PC-3 (cell line): ENCODE results near the gene LRRC51. TPM values are rescaled to one million over a fixed set of nuclear protein-coding genes. Genes with fewer than 3 reads are reported as not detected.

Experiments used
- ATAC-seq: fragments of 200-7000 bp; cut with Tn5 transposase; 2 replicates; pipeline ENCODE4 v1.9.1; 2020; ENCODE audit warnings: mild to moderate bottlenecking, moderate library complexity
- BruUV-seq: library from RNA; stranded (reverse); fragments of 400-500 nt; replicated peaks from 2 replicates; lab custom pipeline; 2021; lab: Mats Ljungman, UMichigan
- CTCF ChIA-PET: fragments of 300-600 bp; sonication (Branson Sonifier 250); formaldehyde crosslinking; loops from one replicate; lab custom pipeline; 2022; ENCODE audit warnings: antibody characterized with exemption; lab: Charles Lee
- POLR2A ChIA-PET: fragments of 300-600 bp; sonication (Branson Sonifier 250); formaldehyde crosslinking; loops from one replicate; lab custom pipeline; 2022; ENCODE audit warnings: antibody characterized with exemption; ENCODE audit not compliant: unreplicated experiment; lab: Charles Lee
- DNase-seq: peaks from one replicate; pipeline ENCODE4 v3.0.0-alpha.2; 2015
- H2AFZ ChIP-seq: fragments of 300-600 bp; sonication (generic); 2 replicates; pipeline ENCODE4 v1.6.0; 2016; ENCODE audit warnings: antibody characterized with exemption, low read length
- H3F3A ChIP-seq: fragments of 300-600 bp; sonication (generic); one replicate; pipeline ENCODE4 v1.6.0; 2017; ENCODE audit warnings: antibody characterized with exemption, low read length, control low read depth, mild to moderate bottlenecking; ENCODE audit not compliant: unreplicated experiment
- H3K27ac ChIP-seq: fragments of 300-600 bp; sonication (generic); 2 replicates; pipeline ENCODE4 v1.5.1; 2016; ENCODE audit warnings: mild to moderate bottlenecking, low read length
- H3K27me3 ChIP-seq: fragments of 300-600 bp; sonication (generic); 2 replicates; pipeline ENCODE4 v1.6.1; 2016; ENCODE audit warnings: low read length, mixed read lengths
- H3K36me3 ChIP-seq: fragments of 300-600 bp; sonication (generic); 2 replicates; pipeline ENCODE4 v1.6.1; 2016; ENCODE audit warnings: low read depth, mixed run types, low read length, mixed read lengths
- H3K4me1 ChIP-seq: fragments of 300-600 bp; sonication (generic); 2 replicates; pipeline ENCODE4 v1.5.1; 2016; ENCODE audit warnings: low read length; ENCODE audit not compliant: insufficient read depth
- H3K4me2 ChIP-seq: fragments of 300-600 bp; sonication (generic); 2 replicates; pipeline ENCODE4 v1.6.0; 2016; ENCODE audit warnings: low read length
- H3K4me3 ChIP-seq: fragments of 300-600 bp; sonication (generic); 2 replicates; pipeline ENCODE4 v1.5.1; 2016; ENCODE audit warnings: mild to moderate bottlenecking, low read length, mixed read lengths
- H3K79me2 ChIP-seq: fragments of 300-600 bp; sonication (generic); 2 replicates; pipeline ENCODE4 v1.6.1; 2017; ENCODE audit warnings: low read length, mixed read lengths
- H3K9ac ChIP-seq: fragments of 300-600 bp; sonication (generic); 2 replicates; pipeline ENCODE4 v1.6.0; 2016; ENCODE audit warnings: mild to moderate bottlenecking, low read length
- H3K9me2 ChIP-seq: fragments of 300-600 bp; sonication (generic); replicated peaks from 2 replicates; pipeline ENCODE4 v1.6.1; 2016; ENCODE audit warnings: mixed run types, low read length, mixed read lengths
- H3K9me3 ChIP-seq: fragments of 300-600 bp; sonication (generic); 2 replicates; pipeline ENCODE4 v1.6.1; 2016; ENCODE audit warnings: low read length, mixed read lengths
- H4K20me1 ChIP-seq: fragments of 300-600 bp; sonication (generic); 2 replicates; pipeline ENCODE4 v1.6.1; 2016; ENCODE audit warnings: low read length, mixed read lengths
- CTCF ChIP-seq: fragments of 300-600 bp; sonication (generic); conservative IDR thresholded peaks from 2 replicates; pipeline ENCODE4 v1.5.1; 2017; ENCODE audit warnings: antibody characterized with exemption, low read depth, mild to moderate bottlenecking, low read length
- EZH2 ChIP-seq: fragments of 300-600 bp; sonication (generic); IDR thresholded peaks from one replicate; pipeline ENCODE4 v1.6.1; 2017; ENCODE audit warnings: antibody characterized with exemption, mild to moderate bottlenecking, low read length; ENCODE audit not compliant: unreplicated experiment
- EZH2phosphoT487 ChIP-seq: fragments of 300-600 bp; sonication (generic); IDR thresholded peaks from 2 replicates; pipeline ENCODE4 v1.6.1; 2018; ENCODE audit warnings: mild to moderate bottlenecking, antibody characterized with exemption, low read length, borderline replicate concordance
- intact Hi-C: fragments of 100-400 bp; cut with micrococcal nuclease; formaldehyde crosslinking; loops from 2 replicates; pipeline ENCODE4 v1.9.0; 2023
- total RNA-seq: library from RNA; depleted of rRNA; stranded (reverse); fragments of >200 nt; gene quantifications from 2 replicates; pipeline ENCODE4 v1.2.3, GENCODE V29; 2014

Gene LRRC51
- total RNA-seq, 1 experiment from 2014 or later = 5.8 TPM

GRCh38 chr11:72042064-72042745 lies 38.4 kb upstream of the LRRC51 start:
- Histone ChIP-seq H3K4me3 (peak overlapping the region; percentile 67), H4K20me1 (0 out of 2 replicates have a peak, but pooled peaks cover 8% of the 10 kb centered on the region), H3K4me2 (peak overlapping the region; percentile 92), H3K79me2 (peaks cover 68% of the 10 kb centered on the region), H3K27ac (peak overlapping the region; percentile 83), H3F3A (no peaks in the 10 kb centered on the region), H3K27me3 (no peaks in the 10 kb centered on the region), H3K36me3 (peaks cover 6% of the 10 kb centered on the region; the same call in 1 of the 2 replicates), H3K9me3 (no peaks in the 10 kb centered on the region), H2AFZ (peak overlapping the region; percentile 79), H3K4me1 (peaks cover 42% of the 10 kb centered on the region), H3K9me2 (no peaks in the 10 kb centered on the region), H3K9ac (peak overlapping the region; percentile 80)
- CTCF ChIA-PET = no interaction called here
- ATAC-seq (no peak), DNase-seq (no peak)
- POLR2A ChIA-PET = no interaction called here
- intact Hi-C loops = no loop called here
- TF ChIP-seq CTCF (no peak), EZH2 (no peak), EZH2phosphoT487 (no peak)
- BruUV-seq = TSS peak; percentile 88

- H3K9ac ChIP-seq = no peak overlapping the region
- POLR2A ChIA-PET = no interaction called here
Observed at GRCh38 chr11:72045849-72046248, 34.8 kb upstream of the LRRC51 start.

More at GRCh38 chr11:72045849-72046248, 34.8 kb upstream of the LRRC51 start:
- no peak for ATAC-seq
- no peak for TF ChIP-seq EZH2phosphoT487
- no peak for TF ChIP-seq CTCF
- TF ChIP-seq EZH2 = no peak
- intact Hi-C loops = no loop called here
- Histone ChIP-seq H3K9me2 (no peaks in the 10 kb centered on the region), H3K9me3 (no peaks in the 10 kb centered on the region), H3F3A (no peaks in the 10 kb centered on the region), H4K20me1 (no peaks in the 10 kb centered on the region), H3K4me1 (peaks cover 21% of the 10 kb centered on the region), H3K27ac (no peak overlapping the region), H3K4me2 (no peak overlapping the region), H3K36me3 (peaks cover 16% of the 10 kb centered on the region; the same call in 1 of the 2 replicates), H3K79me2 (peaks cover 48% of the 10 kb centered on the region), H3K4me3 (no peak overlapping the region), H2AFZ (no peak overlapping the region), H3K27me3 (no peaks in the 10 kb centered on the region)
- CTCF ChIA-PET = no interaction called here
- no peak for DNase-seq
- BruUV-seq = no TSS peak
